Measurements from ENCODE around the gene TECPR1.

Gene TECPR1

GRCh38 chr7:98248156-98248555, 3.9 kb downstream of the TECPR1 start:
- DNase-seq, result no peak

GRCh38 chr7:98244871-98245270, 7.2 kb downstream of the TECPR1 start:
- DNase-seq, result no peak

- no peak for DNase-seq
Observed at GRCh38 chr7:98242934-98243333, 9.1 kb downstream of the TECPR1 start.

GRCh38 chr7:98242342-98242741, 9.7 kb downstream of the TECPR1 start:
- no peak for DNase-seq

GRCh38 chr7:98241674-98242241, 10.3 kb downstream of the TECPR1 start:
- DNase-seq, result no peak

GRCh38 chr7:98240961-98241673, 10.9 kb downstream of the TECPR1 start:
- peak; percentile 1 for DNase-seq

- no peak for DNase-seq
Observed at GRCh38 chr7:98238976-98239375, 13.1 kb downstream of the TECPR1 start.

- DNase-seq, result no peak
Observed at GRCh38 chr7:98238076-98238475, 14.0 kb downstream of the TECPR1 start.

- DNase-seq, result no peak
Observed at GRCh38 chr7:98236355-98237185, 15.5 kb downstream of the TECPR1 start.

GRCh38 chr7:98235901-98236300, 16.1 kb downstream of the TECPR1 start:
- DNase-seq, result no peak

GRCh38 chr7:98234429-98235147, 17.4 kb downstream of the TECPR1 start:
- no peak for DNase-seq

- DNase-seq, result no peak
Observed at GRCh38 chr7:98233219-98234070, 18.6 kb downstream of the TECPR1 start.

GRCh38 chr7:98232799-98233198, 19.2 kb downstream of the TECPR1 start:
- no peak for DNase-seq

GRCh38 chr7:98232263-98232585, 19.8 kb downstream of the TECPR1 start:
- no peak for DNase-seq

GRCh38 chr7:98231493-98232262, 20.4 kb downstream of the TECPR1 start:
- DNase-seq, result no peak

- no peak for DNase-seq
Observed at GRCh38 chr7:98230746-98231471, 21.1 kb downstream of the TECPR1 start.

GRCh38 chr7:98229991-98230745, 21.9 kb downstream of the TECPR1 start:
- DNase-seq, result no peak

- no peak for DNase-seq
Observed at GRCh38 chr7:98229441-98229840, 22.6 kb downstream of the TECPR1 start.

GRCh38 chr7:98228801-98229200, 23.2 kb downstream of the TECPR1 start:
- no peak for DNase-seq

- no peak for DNase-seq
Observed at GRCh38 chr7:98227939-98228338, 24.1 kb downstream of the TECPR1 start.

Measured in NCI-H510A treated with DMSO at 0.1 percent for 48 hours (cell line).